Ishikawa (cell line): ENCODE measurements around the gene INMT.

Source experiments
- CEBPB ChIP-seq: IDR thresholded peaks from 2 replicates; pipeline ENCODE4 v1.6.1; 2012
- CREB1 ChIP-seq: IDR thresholded peaks from 2 replicates; pipeline ENCODE4 v1.6.1; 2012; ENCODE audit warnings: low read depth
- EGR1 ChIP-seq: IDR thresholded peaks from 2 replicates; pipeline ENCODE4 v1.6.1; 2012
- EP300 ChIP-seq: IDR thresholded peaks from 2 replicates; pipeline ENCODE4 v1.6.1; 2012; ENCODE audit warnings: borderline replicate concordance
- FOXM1 ChIP-seq: IDR thresholded peaks from 2 replicates; pipeline ENCODE4 v1.6.1; 2012; ENCODE audit warnings: low read depth, borderline replicate concordance
- MAX ChIP-seq: IDR thresholded peaks from 2 replicates; pipeline ENCODE4 v1.6.1; 2012
- NFIC ChIP-seq: IDR thresholded peaks from 2 replicates; pipeline ENCODE4 v1.6.1; 2012
- RAD21 ChIP-seq: IDR thresholded peaks from 2 replicates; pipeline ENCODE4 v1.6.1; 2012; ENCODE audit warnings: low read depth
- REST ChIP-seq: IDR thresholded peaks from 2 replicates; pipeline ENCODE4 v1.6.1; 2012; ENCODE audit warnings: low read depth, mild to moderate bottlenecking
- TAF1 ChIP-seq: IDR thresholded peaks from 2 replicates; pipeline ENCODE4 v1.6.1; 2012; ENCODE audit warnings: low read depth, mild to moderate bottlenecking
- TCF12 ChIP-seq: IDR thresholded peaks from 2 replicates; pipeline ENCODE4 v1.6.1; 2012; ENCODE audit warnings: low read depth
- TEAD4 ChIP-seq: IDR thresholded peaks from 2 replicates; pipeline ENCODE4 v1.6.1; 2012
- USF1 ChIP-seq: IDR thresholded peaks from 2 replicates; pipeline ENCODE4 v1.6.1; 2012
- YY1 ChIP-seq: IDR thresholded peaks from 2 replicates; pipeline ENCODE4 v1.6.1; 2012; ENCODE audit warnings: low read depth
- ZBTB7A ChIP-seq: IDR thresholded peaks from 2 replicates; pipeline ENCODE4 v1.6.1; 2012; ENCODE audit warnings: low read depth

Gene INMT

DNA sequence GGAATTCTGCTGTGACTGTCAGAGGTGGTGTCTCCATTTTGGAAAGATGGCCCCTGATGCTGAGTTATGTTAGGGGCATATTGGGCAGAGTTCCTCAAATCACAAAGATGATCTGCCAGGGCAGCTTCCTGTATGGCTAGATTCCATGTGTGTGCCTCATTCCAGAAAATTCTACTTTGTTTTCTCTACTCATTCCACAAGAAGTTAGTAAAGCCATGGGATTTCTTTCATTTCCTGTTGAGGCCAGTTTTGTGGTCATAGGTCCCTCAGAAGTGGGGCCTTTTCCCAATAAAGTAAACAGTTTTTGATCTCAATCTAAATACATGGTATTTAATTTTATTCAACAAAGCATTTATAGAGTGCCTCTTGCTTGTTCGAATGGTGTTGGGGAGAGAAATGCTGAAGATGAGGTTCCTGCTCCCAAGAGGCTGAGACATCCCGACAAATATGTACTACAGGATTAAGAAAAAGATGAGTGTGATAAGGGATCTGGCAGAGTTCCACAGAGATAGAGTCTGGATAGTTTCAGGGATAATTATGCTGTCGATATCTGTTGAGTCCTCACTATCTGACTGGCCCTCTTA lies 52.2 kb downstream of the INMT start:
- no peak for TF ChIP-seq CREB1
- no peak for TF ChIP-seq ZBTB7A
- no peak for TF ChIP-seq USF1
- no peak for TF ChIP-seq EP300
- TF ChIP-seq TAF1 = no peak
- TF ChIP-seq TCF12 = no peak
- TF ChIP-seq EGR1 = no peak
- no peak for TF ChIP-seq CEBPB

DNA sequence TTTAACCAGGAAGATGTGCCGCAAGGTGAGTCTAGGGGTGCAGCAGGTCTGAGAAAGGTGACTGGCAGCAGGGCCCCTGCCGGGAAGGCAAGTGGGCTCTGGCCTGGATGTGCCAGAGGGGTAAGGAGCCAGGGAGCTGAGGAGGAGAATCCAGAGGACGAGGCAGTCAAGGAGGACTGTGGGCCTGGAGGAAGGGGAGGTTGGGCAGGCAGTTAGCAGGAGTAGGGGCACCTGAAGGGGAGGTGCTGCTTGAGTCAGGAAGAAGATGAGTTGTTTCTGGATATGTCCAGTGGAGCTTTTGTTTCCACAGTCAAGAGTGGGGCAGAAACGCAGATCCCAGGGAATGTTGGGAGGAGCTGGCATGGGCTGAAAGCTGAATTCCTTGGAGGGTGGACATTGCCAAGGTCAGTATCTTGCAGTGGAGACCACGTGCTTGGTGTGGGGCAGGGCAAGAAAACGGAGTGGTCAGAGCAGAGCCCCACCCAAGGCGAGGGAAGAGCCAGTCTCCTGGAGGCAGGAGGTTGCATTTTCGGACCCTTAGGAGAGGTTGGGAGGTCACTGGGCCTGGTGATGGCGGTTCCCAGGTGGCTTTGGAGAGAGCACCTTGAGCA lies 53.3 kb downstream of the INMT start:
- no peak for TF ChIP-seq TAF1
- TF ChIP-seq FOXM1 = no peak
- no peak for TF ChIP-seq CREB1
- TF ChIP-seq TCF12 = no peak
- no peak for TF ChIP-seq MAX
- TF ChIP-seq YY1 = no peak

DNA sequence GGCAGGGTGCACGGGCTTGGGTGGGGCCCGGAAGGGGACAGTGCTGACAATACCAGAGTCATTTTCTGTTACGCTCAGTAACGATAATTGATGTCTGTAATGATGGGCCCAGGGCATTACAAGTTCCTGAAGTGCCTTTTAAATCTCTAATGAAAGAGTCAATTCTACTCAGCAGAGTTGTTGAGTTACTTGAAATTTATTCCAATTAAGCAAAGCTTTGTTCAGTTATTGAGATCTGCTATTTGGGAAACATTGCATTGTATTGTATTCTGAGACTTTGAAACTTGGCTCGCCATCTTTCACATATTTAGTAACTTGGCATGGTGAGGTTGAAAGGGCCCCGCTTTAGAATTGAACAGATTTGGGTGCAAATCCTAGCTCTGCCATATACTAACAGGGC lies 54.0 kb downstream of the INMT start:
- TF ChIP-seq USF1 (no peak), FOXM1 (no peak), EGR1 (no peak), REST (no peak), TAF1 (no peak), YY1 (no peak), CEBPB (no peak), NFIC (no peak), MAX (no peak), CREB1 (no peak), RAD21 (no peak), ZBTB7A (no peak), TCF12 (no peak), TEAD4 (no peak), EP300 (no peak)
